Heart right ventricle (tissue), 16 donors: Measurements from ENCODE around the gene OSBPL5. TPM values are rescaled to one million over a fixed set of nuclear protein-coding genes. Genes with fewer than 3 reads are reported as not detected.

Source experiments
- ATAC-seq, 8 donors: fragments of 200-7000 bp; cut with Tn5 transposase; one replicate each; pipeline ENCODE4 v1.9.1; 2020; ENCODE audit warnings: mild to moderate bottlenecking in 8 of 8, moderate library complexity in 8 of 8, moderate number of reproducible peaks in 1 of 8
- DNase-seq, 2 donors: peaks; one replicate each; pipeline ENCODE4 v3.0.0-alpha.2; 2020
- H3K27ac ChIP-seq, 10 donors: fragments of 200-600 bp; sonication (generic) in 2 of 10; one replicate each; pipeline versions ENCODE4 v1.5.0 to v1.8.0; 2020 to 2022; ENCODE audit warnings: mild to moderate bottlenecking in 3 of 10
- H3K27me3 ChIP-seq, 7 donors: fragments of 200-600 bp; one replicate each; pipeline ENCODE4 v1.8.0; 2021 to 2022; ENCODE audit warnings: mild to moderate bottlenecking in 2 of 7
- H3K36me3 ChIP-seq, 9 donors: fragments of 200-600 bp; sonication (generic) in 1 of 9; one replicate each; pipeline versions ENCODE4 v1.5.0 to v1.8.0; 2020 to 2022; ENCODE audit warnings: mild to moderate bottlenecking in 2 of 9
- H3K4me1 ChIP-seq, 9 donors: fragments of 200-600 bp; sonication (generic) in 1 of 9; one replicate each; pipeline versions ENCODE4 v1.5.0 to v1.8.0; 2020 to 2022; ENCODE audit warnings: mild to moderate bottlenecking in 4 of 9
- H3K4me3 ChIP-seq, 10 donors: fragments of 200-600 bp; sonication (generic) in 2 of 10; one replicate each; pipeline versions ENCODE4 v1.5.0 to v1.8.0; 2020 to 2022; ENCODE audit warnings: mild to moderate bottlenecking in 7 of 10, moderate library complexity in 2 of 10
- H3K9me3 ChIP-seq, 11 donors: fragments of 200-600 bp in 10 of 11; sonication (generic) in 2 of 11; one replicate each; pipeline versions ENCODE4 v1.5.0 to v1.8.0; 2013 to 2022; ENCODE audit warnings: mild to moderate bottlenecking in 2 of 11, control low read depth in 1 of 11, moderate library complexity in 1 of 11
- WGBS, 2 donors: extraction: QIAGEN DNeasy Blood & Tissue Kit; methylation state at CpG; one replicate each; pipeline ENCODE4 v1.1.7; 2013; ENCODE audit warnings: inconsistent platforms in 1 of 2; 5-methylcytosine and 5-hydroxymethylcytosine counted together
- intact Hi-C, 10 donors: fragments of 100-400 bp; cut with DNase I; formaldehyde crosslinking; loops; one replicate each; pipeline versions ENCODE4 v1.11.1 to v1.14.2; 2022
- polyA plus RNA-seq, 2 donors: library from polyadenylated mRNA; stranded (reverse); fragments of 200-250 nt; gene quantifications; one replicate each; pipeline ENCODE4 v1.2.3, GENCODE V29; 2013
- total RNA-seq, 10 donors: library from RNA; stranded (reverse); fragmentation: NEBNext Ultra II Directional in 3 of 10; extraction: Animal tissue kit (Norgen Biotek cat#: 25700) in 3 of 10; gene quantifications; one replicate each; pipeline versions ENCODE4 v1.2.1 to v1.2.4, GENCODE V29; 2021 to 2023
- TF ChIP-seq, protein P1 (sequence below), 9 donors: fragments of 200-600 bp; sonication (generic) in 2 of 9; IDR thresholded peaks; one replicate each; pipeline versions ENCODE4 v1.5.0 to v1.8.0; 2021 to 2022; ENCODE audit warnings: antibody characterized with exemption in 9 of 9, mild to moderate bottlenecking in 5 of 9, moderate library complexity in 1 of 9
- donor health status: Arrhythmogenic right ventricular cardiomyopathy.
- donor health status: ischemic (EF 13 %, LVEDD 7.1; RV severe dilation, severe dysfunction).
- donor health status: healthy with polysubstance abuse.
- donor health status: DM: no; HTN: yes; CAD: no.
- donor health status: DM: no; HTN: no; CAD: no.
- donor health status: ischemic (EF 25% LVEDD 6.9; RV normal size, moderate dysfunction).
- donor health status: ischemic (EF 25% LVEDD 5.7; RV mildly dilated, moderate dysfunction).
- donor health status: healthy.
- donor health status: DM: yes; HTN: yes; CAD: no.
- donor health status: Ischemic cardiomyopathy.
- donor health status: ischemic (EF 35%, LVEDD 5.7; RV mildly dilated, moderate dysfunction).
- donor health status: nonischemic (EF 11% LVEDD 7.7; RV severe dilation, severe dysfunction).
- donor health status: DM: yes; HTN: yes; CAD: no.
- donor health status: PGD.
- donor health status: ischemic (EF 29% LVEDD 5.4; RV normal size, mild dysfunction).
- donor health status: nonischemic (EF 23%, LVEDD 6.1; RV moderate dilation, normal function).

The OSBPL5 gene
- total and polyA plus RNA-seq, 12 donors = 10.4 to 18.7 (median 15.5) TPM

DNA sequence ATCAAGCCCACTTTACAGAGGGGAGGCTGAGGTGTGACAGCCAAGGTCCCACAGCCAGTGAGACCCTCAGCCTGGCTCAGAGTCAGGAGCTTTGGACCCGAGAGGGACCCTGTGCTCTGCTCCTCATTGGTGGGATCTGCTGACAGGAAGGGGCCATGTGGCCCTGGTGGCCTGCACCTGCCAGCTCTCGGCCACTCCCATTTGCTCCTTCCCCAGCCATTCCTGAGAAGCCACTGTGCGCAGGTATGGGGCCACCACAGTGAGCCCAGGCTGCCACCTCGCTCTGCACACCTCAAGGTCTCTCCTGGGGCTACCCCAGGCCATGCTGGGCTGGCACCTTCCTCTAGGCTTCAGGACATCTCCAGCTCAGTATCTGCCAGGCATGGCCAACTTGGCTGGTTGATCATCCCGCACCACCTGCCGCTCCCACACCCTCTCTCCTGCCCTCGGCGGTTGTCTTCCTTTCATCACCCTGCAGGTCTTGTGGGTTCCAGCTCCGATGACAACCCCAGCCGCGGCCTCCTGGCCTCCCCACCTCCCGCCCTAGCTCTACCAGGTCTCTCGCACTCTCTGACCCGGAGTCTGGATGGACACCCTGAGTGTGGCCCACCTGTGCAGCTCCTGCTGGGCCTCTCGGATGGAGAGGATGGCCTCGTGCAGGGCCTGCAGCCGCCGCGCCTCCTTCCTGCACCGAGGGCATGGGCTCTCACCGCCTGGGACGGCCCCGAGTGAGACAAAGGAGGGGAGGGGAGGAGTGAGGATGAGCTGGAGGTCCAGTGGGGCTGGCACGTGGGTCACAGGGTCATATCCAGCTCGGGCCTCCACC is 75.7 kb downstream of the OSBPL5 start:
- WGBS, 2 donors = 90 to 92% methylated on average over 25 of the region's 25 CpGs
- intact Hi-C loops = loop anchor here in 7 of 10 donors (2.0 to 10.0 kb wide), 5 partner anchors 32 to 555 kb away; partner anchors contain the start of gene CARS1 (in 2 of the 7)
- H3K4me1 ChIP-seq = peaks cover 0 to 20% (median 5%) of the 10 kb centered on the region in 9 donors
- no peak for ATAC-seq
- H3K36me3 ChIP-seq = peaks cover 0 to 69% (median 0%) of the 10 kb centered on the region in 9 donors
- no peak overlapping the region for H3K4me3 ChIP-seq
- H3K27ac ChIP-seq = no peak overlapping the region
- DNase-seq = no peak
- H3K9me3 ChIP-seq = no peaks in the 10 kb centered on the region
- TF ChIP-seq, protein P1, sequence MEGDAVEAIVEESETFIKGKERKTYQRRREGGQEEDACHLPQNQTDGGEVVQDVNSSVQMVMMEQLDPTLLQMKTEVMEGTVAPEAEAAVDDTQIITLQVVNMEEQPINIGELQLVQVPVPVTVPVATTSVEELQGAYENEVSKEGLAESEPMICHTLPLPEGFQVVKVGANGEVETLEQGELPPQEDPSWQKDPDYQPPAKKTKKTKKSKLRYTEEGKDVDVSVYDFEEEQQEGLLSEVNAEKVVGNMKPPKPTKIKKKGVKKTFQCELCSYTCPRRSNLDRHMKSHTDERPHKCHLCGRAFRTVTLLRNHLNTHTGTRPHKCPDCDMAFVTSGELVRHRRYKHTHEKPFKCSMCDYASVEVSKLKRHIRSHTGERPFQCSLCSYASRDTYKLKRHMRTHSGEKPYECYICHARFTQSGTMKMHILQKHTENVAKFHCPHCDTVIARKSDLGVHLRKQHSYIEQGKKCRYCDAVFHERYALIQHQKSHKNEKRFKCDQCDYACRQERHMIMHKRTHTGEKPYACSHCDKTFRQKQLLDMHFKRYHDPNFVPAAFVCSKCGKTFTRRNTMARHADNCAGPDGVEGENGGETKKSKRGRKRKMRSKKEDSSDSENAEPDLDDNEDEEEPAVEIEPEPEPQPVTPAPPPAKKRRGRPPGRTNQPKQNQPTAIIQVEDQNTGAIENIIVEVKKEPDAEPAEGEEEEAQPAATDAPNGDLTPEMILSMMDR (IDR thresholded peaks at IDR 0.05) = no peak
- H3K27me3 ChIP-seq = no peaks in the 10 kb centered on the region

DNA sequence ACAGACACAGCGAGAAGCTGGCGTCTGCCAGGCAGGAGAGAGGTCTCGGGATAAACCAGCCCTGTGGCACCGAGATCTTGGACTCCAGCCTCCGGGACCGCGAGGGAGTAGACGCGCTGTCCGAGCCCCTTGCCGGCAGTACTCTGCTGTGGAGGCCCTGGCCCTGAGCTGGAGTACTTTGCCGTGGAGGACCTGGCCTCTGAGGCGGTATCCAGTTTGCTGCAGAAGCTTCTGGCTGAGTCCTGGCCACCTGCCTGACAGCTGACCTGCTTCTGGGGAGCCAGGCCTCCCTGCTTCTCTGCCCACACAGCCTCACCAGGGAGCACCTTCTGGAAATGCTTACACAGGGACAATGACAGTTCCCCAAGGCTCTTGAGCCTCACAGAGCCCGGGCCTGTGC is 76.3 kb downstream of the OSBPL5 start:
- peaks cover 0 to 17% (median 5%) of the 10 kb centered on the region in 9 donors for H3K4me1 ChIP-seq
- ATAC-seq (no peak), DNase-seq (no peak)
- no peak overlapping the region for H3K4me3 ChIP-seq
- intact Hi-C loops = loop anchor here in 1 of 10 donors (5.0 kb wide), 1 partner anchor 37 kb away; no protein-coding TSS in a partner anchor
- TF ChIP-seq, protein P1 (IDR thresholded peaks at IDR 0.05) = no peak
- H3K9me3 ChIP-seq = no peaks in the 10 kb centered on the region
- H3K27ac ChIP-seq = no peak overlapping the region
- H3K27me3 ChIP-seq = no peaks in the 10 kb centered on the region
- peaks cover 0 to 63% (median 0%) of the 10 kb centered on the region in 9 donors for H3K36me3 ChIP-seq
- WGBS, 2 donors = 91 to 92% methylated on average over 14 of the region's 14 CpGs

DNA sequence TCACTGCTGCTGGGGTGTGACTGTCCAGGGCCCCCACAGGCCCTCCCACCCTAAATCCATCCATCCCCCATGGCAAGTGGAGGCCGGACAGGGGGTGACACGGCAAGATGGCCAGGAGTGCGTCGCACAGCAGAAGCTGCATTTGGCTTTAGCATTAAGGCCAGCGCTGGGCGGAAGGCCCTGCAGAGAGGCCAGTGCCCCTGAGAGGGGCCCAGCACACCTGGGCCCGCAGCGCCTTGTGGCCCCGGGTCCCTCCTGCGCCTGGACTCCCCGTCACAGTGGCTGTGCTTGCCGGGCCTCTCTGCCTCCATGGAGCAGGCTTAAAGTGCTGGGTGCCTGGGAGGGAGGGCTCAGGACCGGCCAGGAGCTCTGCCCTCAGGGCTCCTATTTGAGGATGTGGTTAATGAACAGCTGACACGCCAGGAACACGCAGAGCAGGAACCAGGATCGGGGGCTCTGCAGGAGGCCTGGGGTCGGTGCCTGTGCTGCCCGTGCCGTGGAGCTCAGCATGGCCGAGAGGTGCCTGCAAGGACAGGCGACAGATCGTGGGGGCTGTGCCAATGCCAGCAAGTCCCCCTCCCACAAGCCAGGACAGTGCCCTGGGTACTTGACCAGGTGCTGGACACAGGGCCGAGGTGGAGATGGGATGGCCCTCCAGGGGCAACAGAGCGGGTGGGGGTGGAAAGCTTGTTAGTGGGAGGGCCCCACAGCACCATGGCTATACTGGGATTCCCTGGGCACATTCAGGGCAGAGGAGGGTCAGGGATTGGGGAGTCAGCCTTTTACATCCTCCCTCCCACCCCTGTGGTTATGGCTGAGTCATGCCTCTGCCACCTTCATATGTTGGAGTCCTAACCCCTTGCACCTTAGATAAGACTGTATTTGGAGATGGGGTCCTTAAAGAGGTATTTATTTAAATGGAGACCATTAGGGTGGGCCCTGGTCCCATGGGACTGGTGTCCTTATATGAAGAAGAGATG is 77.0 kb downstream of the OSBPL5 start:
- no peaks in the 10 kb centered on the region for H3K9me3 ChIP-seq

More for the DNA sequence above, 77.0 kb downstream of the OSBPL5 start:
- 82 to 89% methylated on average over 24 of the region's 24 CpGs for WGBS, 2 donors
- H3K36me3 ChIP-seq = peaks cover 0 to 56% (median 0%) of the 10 kb centered on the region in 9 donors
- peaks cover 0 to 14% (median 5%) of the 10 kb centered on the region in 9 donors for H3K4me1 ChIP-seq
- TF ChIP-seq, protein P1 (IDR thresholded peaks at IDR 0.05) = no peak
- no peak overlapping the region for H3K27ac ChIP-seq
- ATAC-seq = no peak
- DNase-seq = no peak
- intact Hi-C loops = loop anchor here in 1 of 10 donors (5.0 kb wide), 1 partner anchor 36 kb away; no protein-coding TSS in a partner anchor
- H3K27me3 ChIP-seq = no peaks in the 10 kb centered on the region
- H3K4me3 ChIP-seq = no peak overlapping the region
